Thoracic aorta (tissue), 2 donors: Measurements from ENCODE around the gene RBBP8NL. TPM values are rescaled to one million over a fixed set of nuclear protein-coding genes. Genes with fewer than 3 reads are reported as not detected.

Experiments used
- ATAC-seq: fragments of 150-250 bp; one replicate; pipeline ENCODE4 v1.8.0; 2017; ENCODE audit warnings: low read depth; ENCODE audit not compliant: insufficient number of reproducible peaks, low FRiP score
- DNase-seq: peaks from one replicate; pipeline ENCODE4 v3.0.0-alpha.2; 2020; ENCODE audit warnings: low spot score
- H3K27ac ChIP-seq, 2 donors: fragments of 200-600 bp; sonication (generic); 1 replicate in 1 of 2; 2 replicates in 1 of 2; pipeline ENCODE4 v1.5.1; 2016; ENCODE audit warnings: mild to moderate bottlenecking in 2 of 2, moderate library complexity in 2 of 2
- H3K27me3 ChIP-seq: fragments of 200-600 bp; sonication (generic); replicated peaks from 2 replicates; pipeline ENCODE4 v1.6.0; 2016; ENCODE audit warnings: mild to moderate bottlenecking; ENCODE audit not compliant: insufficient read depth
- H3K36me3 ChIP-seq: fragments of 200-600 bp; sonication (generic); one replicate; pipeline ENCODE4 v1.5.1; 2016
- H3K4me1 ChIP-seq, 2 donors: fragments of 200-600 bp; sonication (generic); 1 replicate in 1 of 2; 2 replicates in 1 of 2; pipeline versions ENCODE4 v1.5.1 to v1.6.0; 2016; ENCODE audit warnings: low read depth in 2 of 2, mild to moderate bottlenecking in 1 of 2; ENCODE audit not compliant: control insufficient read depth in 1 of 2
- H3K4me3 ChIP-seq: fragments of 200-600 bp; sonication (generic); 2 replicates; pipeline ENCODE4 v1.5.1; 2016; ENCODE audit warnings: mild to moderate bottlenecking
- H3K9me3 ChIP-seq: fragments of 200-600 bp; sonication (generic); 2 replicates; pipeline ENCODE4 v1.5.1; 2016
- total RNA-seq, 2 donors: library from RNA; depleted of rRNA; stranded (reverse); fragments of >200 nt; gene quantifications; one replicate each; pipeline versions ENCODE4 v1.1.0 to v1.2.3, GENCODE V29; 2016
- TF ChIP-seq, protein P1 (sequence below): fragments of 200-600 bp; sonication (generic); IDR thresholded peaks from one replicate; pipeline ENCODE4 v1.5.1; 2019; ENCODE audit warnings: antibody characterized with exemption

The RBBP8NL gene
- total RNA-seq, 2 donors from 2014 or later, result not detected

DNA sequence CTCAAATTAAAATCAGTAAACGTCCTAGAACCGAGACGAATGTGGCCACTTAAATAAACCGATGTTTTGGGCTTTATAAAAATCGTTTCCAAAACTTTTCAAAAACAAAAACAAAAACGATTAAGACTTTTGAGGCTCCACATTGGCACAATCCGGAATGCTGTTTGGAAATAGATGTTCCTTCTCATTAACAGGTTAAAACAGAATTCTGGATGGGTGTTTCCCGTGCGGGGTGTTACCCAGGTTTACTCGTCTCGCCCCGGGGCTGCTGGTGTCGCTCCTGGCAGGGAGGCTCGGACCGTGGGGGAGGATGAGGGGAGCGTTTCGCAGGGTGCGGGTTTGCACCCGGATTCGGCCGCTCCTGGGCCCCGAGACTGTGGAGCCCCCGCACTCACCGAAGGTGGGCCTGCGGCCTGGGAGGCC is 47.3 kb upstream of the RBBP8NL start:
- peaks cover 0 to 16% of the 10 kb centered on the region in 2 donors for H3K4me1 ChIP-seq
- TF ChIP-seq, protein P1, sequence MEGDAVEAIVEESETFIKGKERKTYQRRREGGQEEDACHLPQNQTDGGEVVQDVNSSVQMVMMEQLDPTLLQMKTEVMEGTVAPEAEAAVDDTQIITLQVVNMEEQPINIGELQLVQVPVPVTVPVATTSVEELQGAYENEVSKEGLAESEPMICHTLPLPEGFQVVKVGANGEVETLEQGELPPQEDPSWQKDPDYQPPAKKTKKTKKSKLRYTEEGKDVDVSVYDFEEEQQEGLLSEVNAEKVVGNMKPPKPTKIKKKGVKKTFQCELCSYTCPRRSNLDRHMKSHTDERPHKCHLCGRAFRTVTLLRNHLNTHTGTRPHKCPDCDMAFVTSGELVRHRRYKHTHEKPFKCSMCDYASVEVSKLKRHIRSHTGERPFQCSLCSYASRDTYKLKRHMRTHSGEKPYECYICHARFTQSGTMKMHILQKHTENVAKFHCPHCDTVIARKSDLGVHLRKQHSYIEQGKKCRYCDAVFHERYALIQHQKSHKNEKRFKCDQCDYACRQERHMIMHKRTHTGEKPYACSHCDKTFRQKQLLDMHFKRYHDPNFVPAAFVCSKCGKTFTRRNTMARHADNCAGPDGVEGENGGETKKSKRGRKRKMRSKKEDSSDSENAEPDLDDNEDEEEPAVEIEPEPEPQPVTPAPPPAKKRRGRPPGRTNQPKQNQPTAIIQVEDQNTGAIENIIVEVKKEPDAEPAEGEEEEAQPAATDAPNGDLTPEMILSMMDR, result no peak
- no peaks in the 10 kb centered on the region for H3K36me3 ChIP-seq
- no peaks in the 10 kb centered on the region for H3K9me3 ChIP-seq
- DNase-seq (no peak), ATAC-seq (no peak)
- H3K27me3 ChIP-seq, result peaks cover 8% of the 10 kb centered on the region
- H3K27ac ChIP-seq, result no peak overlapping the region
- no peak overlapping the region for H3K4me3 ChIP-seq

DNA sequence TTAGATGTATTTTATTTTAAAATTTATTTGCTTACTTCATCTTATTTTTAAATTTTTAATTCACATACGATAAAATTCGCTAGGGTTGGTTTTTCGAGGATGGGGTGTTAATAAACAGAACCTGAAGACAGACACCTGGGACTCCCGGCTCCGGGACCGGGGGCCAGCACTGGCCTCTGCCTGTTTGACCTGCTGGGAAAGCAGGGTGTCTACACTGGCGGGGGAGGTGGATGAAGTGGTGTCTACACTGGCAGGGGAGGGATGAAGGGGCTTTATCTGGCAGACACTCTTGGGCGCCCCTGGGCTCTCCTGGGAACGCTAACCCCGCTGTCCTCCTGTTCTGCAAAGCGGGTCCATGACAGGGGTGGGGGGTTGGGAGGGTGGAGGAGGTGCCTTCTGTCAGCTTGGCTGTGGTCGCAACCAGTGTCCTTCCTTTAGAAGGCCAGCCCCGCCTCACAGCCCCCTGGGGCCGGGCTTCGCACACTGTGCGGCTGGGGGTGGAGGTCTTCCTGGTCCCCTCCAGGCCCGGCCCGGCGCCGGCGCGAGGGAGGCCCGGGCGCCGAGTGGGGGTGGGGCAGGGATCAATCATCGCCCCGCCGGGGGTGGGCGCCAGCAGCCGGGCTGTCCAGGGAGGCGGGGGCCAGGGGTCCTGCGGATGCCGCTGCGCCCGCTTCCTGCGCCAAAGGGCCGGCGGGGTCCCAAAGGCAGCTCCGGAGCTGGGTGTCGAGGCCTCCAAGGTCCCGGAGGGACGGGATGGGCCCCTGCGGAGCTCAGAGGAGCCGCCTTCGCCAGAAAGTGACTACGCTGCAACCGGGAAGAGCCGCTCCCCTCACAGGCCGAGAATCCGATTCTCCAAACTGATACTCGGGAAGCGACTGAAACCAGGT is 46.6 kb upstream of the RBBP8NL start:
- no peaks in the 10 kb centered on the region for H3K36me3 ChIP-seq
- DNase-seq (no peak), ATAC-seq (no peak)
- no peak overlapping the region for H3K27ac ChIP-seq
- TF ChIP-seq, protein P1, result no peak
- H3K27me3 ChIP-seq, result peaks cover 8% of the 10 kb centered on the region
- no peaks in the 10 kb centered on the region for H3K9me3 ChIP-seq
- H3K4me1 ChIP-seq, result peaks cover 0 to 16% of the 10 kb centered on the region in 2 donors
- H3K4me3 ChIP-seq, result no peak overlapping the region

DNA sequence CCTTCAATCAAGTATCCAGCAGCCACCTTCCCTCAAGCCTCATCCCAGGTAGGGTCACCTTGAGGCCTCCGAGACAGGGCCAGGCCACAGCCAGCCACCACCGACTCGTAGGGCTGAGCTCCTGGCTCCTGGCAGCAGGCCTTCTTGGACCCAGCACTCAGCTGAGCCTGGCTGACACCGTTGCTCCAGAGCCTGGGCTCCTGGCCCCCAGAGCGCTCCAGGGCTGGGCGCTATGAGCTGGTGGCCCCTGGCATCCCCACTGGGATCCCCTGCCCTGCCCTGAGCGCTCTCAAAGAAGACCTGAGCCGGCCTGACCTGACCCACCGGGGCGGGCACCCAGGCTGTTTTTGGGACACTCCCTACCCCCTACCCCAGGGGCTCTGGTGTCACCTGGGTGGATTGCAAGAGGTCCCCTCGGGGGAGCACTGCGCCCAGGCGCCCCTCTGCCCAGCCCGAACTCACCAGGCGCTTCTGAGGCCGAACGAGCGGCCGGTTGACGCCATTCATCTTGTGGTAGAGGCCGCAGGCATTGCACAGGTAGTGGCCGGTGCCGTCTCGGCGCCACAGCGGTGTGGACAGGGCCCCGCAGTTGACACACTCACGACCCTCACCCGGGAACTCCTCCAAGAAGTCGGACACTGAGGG is 45.7 kb upstream of the RBBP8NL start:
- DNase-seq (no peak), ATAC-seq (no peak)
- H3K27ac ChIP-seq, result no peak overlapping the region
- peaks cover 0 to 16% of the 10 kb centered on the region in 2 donors for H3K4me1 ChIP-seq
- no peaks in the 10 kb centered on the region for H3K36me3 ChIP-seq
- TF ChIP-seq, protein P1, result no peak
- H3K9me3 ChIP-seq, result no peaks in the 10 kb centered on the region
- no peak overlapping the region for H3K4me3 ChIP-seq
- peaks cover 8% of the 10 kb centered on the region for H3K27me3 ChIP-seq

DNA sequence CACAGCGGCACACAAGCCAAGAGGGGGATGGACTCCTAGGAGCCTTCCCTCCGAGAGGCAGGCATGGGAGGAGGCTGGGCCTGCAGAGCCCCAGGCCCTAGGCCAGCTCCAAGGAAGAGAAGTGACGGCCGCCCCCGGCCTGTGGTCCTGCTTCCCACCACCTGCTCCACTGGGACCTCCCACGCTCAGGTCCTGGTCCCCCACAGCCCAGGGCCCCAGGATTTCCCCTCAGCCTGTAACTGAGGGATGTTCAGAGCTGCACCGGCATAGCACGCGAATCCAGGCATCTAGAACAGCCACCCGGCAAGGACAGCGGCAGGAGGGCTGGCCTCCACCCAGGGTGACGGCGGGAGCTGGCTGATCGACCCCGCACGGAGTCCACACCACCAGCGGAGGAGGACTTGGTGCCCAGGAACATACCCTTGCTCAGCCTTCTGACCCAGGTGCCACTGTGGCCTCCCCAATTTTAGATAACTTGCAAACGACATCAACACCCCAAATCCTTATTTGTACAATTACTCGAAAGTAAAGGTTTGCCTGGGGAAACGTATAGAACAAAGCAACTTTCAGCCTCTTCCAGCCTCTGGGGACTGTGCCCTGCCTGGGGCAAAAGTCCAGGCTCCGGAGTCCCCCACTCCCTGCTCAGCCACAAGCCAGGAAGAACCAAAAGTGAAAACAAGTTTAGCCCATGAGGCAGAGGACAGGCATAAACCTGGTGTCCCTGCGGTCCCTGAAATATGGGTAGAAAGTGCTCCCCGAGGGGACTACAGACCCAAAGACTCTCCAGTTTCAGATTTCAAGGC is 45.0 kb upstream of the RBBP8NL start:
- Histone ChIP-seq H3K4me1 (peaks cover 0 to 16% of the 10 kb centered on the region in 2 donors), H3K27me3 (peaks cover 8% of the 10 kb centered on the region)

More for the DNA sequence above, 45.0 kb upstream of the RBBP8NL start:
- H3K36me3 ChIP-seq, result no peaks in the 10 kb centered on the region
- TF ChIP-seq, protein P1, result no peak
- no peaks in the 10 kb centered on the region for H3K9me3 ChIP-seq
- no peak overlapping the region for H3K4me3 ChIP-seq
- DNase-seq (no peak), ATAC-seq (no peak)
- H3K27ac ChIP-seq, result no peak overlapping the region
